Measurements from ENCODE around the gene DUSP19.

- TF ChIP-seq, protein P1, sequence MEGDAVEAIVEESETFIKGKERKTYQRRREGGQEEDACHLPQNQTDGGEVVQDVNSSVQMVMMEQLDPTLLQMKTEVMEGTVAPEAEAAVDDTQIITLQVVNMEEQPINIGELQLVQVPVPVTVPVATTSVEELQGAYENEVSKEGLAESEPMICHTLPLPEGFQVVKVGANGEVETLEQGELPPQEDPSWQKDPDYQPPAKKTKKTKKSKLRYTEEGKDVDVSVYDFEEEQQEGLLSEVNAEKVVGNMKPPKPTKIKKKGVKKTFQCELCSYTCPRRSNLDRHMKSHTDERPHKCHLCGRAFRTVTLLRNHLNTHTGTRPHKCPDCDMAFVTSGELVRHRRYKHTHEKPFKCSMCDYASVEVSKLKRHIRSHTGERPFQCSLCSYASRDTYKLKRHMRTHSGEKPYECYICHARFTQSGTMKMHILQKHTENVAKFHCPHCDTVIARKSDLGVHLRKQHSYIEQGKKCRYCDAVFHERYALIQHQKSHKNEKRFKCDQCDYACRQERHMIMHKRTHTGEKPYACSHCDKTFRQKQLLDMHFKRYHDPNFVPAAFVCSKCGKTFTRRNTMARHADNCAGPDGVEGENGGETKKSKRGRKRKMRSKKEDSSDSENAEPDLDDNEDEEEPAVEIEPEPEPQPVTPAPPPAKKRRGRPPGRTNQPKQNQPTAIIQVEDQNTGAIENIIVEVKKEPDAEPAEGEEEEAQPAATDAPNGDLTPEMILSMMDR (IDR thresholded peaks at IDR 0.05): no peak
- no peak for TF ChIP-seq EZH2 (IDR thresholded peaks at IDR 0.05; ENCODE audit: borderline replicate concordance, insufficient read depth, low read depth, low read length, poor library complexity, severe bottlenecking)
Observed at GRCh38 chr2:183148955-183149354, 70.4 kb downstream of the DUSP19 start.

Measured in B cell (primary cell).